GM18508 (cell line): ENCODE results near the gene EXPH5.
"Not testable (repeated sequence)": the region's sequence is repeated elsewhere in the genome, so short reads cannot be mapped to it uniquely, and the experiment has no call there.

Experiments used
- ATAC-seq: cut with Tn5 transposase; IDR thresholded peaks from one replicate; pipeline ENCODE4 v1.9.1; 2021; ENCODE audit warnings: moderate number of reproducible peaks; ENCODE audit not compliant: insufficient read depth, unreplicated experiment

Gene EXPH5

GRCh38 chr11:108606495-108607160 lies 13.1 kb upstream of the EXPH5 start:
- ATAC-seq: no peak

GRCh38 chr11:108606070-108606469 lies 12.5 kb upstream of the EXPH5 start:
- ATAC-seq: no peak

- not testable (repeated sequence) for ATAC-seq
Measured at GRCh38 chr11:108602818-108603217, 9.2 kb upstream of the EXPH5 start.

GRCh38 chr11:108601150-108601549 lies 7.6 kb upstream of the EXPH5 start:
- no peak for ATAC-seq

GRCh38 chr11:108599978-108600377 lies 6.4 kb upstream of the EXPH5 start:
- ATAC-seq: no peak

- ATAC-seq: no peak
Measured at GRCh38 chr11:108597736-108598355, 4.3 kb upstream of the EXPH5 start.

GRCh38 chr11:108596701-108597100 lies 3.1 kb upstream of the EXPH5 start:
- ATAC-seq: no peak

GRCh38 chr11:108593923-108594434 lies 411 bp upstream of the EXPH5 start:
- no peak for ATAC-seq

GRCh38 chr11:108592591-108593213 lies 866 bp downstream of the EXPH5 start:
- ATAC-seq: no peak

- ATAC-seq: no peak
Measured at GRCh38 chr11:108591893-108592292, 1.7 kb downstream of the EXPH5 start.

- no peak for ATAC-seq
Measured at GRCh38 chr11:108589136-108589535, 4.4 kb downstream of the EXPH5 start.

GRCh38 chr11:108588287-108588686 lies 5.3 kb downstream of the EXPH5 start:
- no peak for ATAC-seq

GRCh38 chr11:108587109-108587508 lies 6.5 kb downstream of the EXPH5 start:
- no peak for ATAC-seq

- ATAC-seq: no peak
Measured at GRCh38 chr11:108586600-108586999, 7.0 kb downstream of the EXPH5 start.

- not testable (repeated sequence) for ATAC-seq
Measured at GRCh38 chr11:108586185-108586584, 7.4 kb downstream of the EXPH5 start.

- no peak for ATAC-seq
Measured at GRCh38 chr11:108584973-108585372, 8.6 kb downstream of the EXPH5 start.

- ATAC-seq: no peak
Measured at GRCh38 chr11:108580645-108581044, 12.9 kb downstream of the EXPH5 start.

GRCh38 chr11:108580043-108580442 lies 13.5 kb downstream of the EXPH5 start:
- ATAC-seq: no peak

GRCh38 chr11:108576523-108576922 lies 17.0 kb downstream of the EXPH5 start:
- no peak for ATAC-seq

- ATAC-seq: no peak
Measured at GRCh38 chr11:108574675-108575074, 18.9 kb downstream of the EXPH5 start.

GRCh38 chr11:108571001-108571400 lies 22.6 kb downstream of the EXPH5 start:
- ATAC-seq: no peak
